DMS53 treated with DMSO at 0.1 percent for 48 hours (cell line): ENCODE measurements around the gene AGR2.

ENCODE experiments used
- DNase-seq: peaks from one replicate; lab custom pipeline; 2025; ENCODE audit not compliant: unreplicated experiment; lab: John Stamatoyannopoulos, UW

AGR2 gene

GRCh38 chr7:16743236-16743635, 61.6 kb downstream of the AGR2 start:
- DNase-seq, result no peak

- DNase-seq, result no peak
These were observed 62.3 kb downstream of the AGR2 start for GRCh38 chr7:16742547-16742946.
